DMS153 treated with DMSO at 0.1 percent for 48 hours (cell line): ENCODE results near the gene BIN2.
A peak's percentile ranks its signal among the peaks of the same experiment; 100 is the strongest.
"Not testable (repeated sequence)": the region's sequence is repeated elsewhere in the genome, so short reads cannot be mapped to it uniquely, and the experiment has no call there.

Source experiments
- DNase-seq: peaks from one replicate; lab custom pipeline; 2025; ENCODE audit not compliant: unreplicated experiment; lab: John Stamatoyannopoulos, UW

The BIN2 gene

DNA sequence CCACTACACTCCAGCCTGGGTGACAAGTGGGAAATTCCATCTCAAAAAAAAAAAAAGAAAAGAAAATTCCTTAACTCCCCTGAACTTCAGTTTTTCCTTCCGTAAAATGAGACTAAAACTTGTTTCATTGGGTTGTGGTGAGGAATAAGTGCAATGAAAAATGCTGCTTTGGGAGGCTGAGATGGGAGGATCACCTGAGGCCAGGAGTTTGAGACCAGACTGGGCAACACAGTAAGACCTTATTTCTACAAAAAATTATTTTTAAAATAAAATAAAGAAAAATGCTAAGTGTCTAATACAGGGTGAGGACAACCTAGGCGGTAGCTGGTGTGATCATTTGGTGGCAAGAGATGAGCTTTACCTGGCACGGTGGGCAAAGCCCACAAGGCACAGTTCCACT is 60.6 kb downstream of the BIN2 start:
- DNase-seq: no peak

- no peak for DNase-seq
Measured at GRCh38 chr12:51262758-51263177, 61.2 kb downstream of the BIN2 start.

- not testable (repeated sequence) for DNase-seq
Measured at GRCh38 chr12:51259600-51259999, 64.4 kb downstream of the BIN2 start.

DNA sequence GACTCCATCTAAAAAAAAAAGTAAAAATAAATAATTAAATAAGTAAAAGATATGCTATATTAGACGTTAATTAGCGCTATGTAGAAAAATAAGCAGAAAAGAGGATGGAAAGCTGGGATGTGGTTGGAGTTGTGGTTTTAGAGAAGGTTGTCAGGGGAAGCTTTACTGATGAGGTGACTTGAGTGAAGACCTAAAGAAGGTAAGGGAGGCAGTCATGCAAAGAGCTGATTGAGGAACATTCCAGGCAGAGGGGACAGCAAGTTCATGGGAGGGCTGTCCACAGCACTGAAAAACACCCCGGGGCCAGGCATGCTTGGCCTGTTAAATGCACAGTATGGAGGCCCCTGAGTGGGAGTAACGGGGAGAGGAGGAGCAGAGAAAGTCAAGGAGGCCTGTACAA is 69.4 kb downstream of the BIN2 start:
- no peak for DNase-seq

DNA sequence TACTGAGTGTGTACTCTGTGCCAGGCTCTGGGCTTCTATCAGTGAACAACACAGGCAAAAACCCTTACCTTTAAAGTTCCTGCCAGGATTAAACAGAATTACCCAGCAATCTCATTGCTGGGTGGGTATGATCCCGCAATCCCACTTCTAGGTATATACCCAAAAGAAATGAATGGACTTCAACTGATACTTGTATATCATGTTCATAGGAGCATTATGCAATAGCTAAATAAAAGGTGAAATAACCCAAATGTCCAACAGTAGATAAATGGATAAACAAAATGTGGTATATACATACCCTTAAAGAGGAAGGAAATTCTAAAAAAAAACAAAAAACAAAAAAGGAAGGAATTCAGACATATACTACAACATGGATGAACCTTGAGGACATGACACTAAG is 70.7 kb downstream of the BIN2 start:
- no peak for DNase-seq

DNA sequence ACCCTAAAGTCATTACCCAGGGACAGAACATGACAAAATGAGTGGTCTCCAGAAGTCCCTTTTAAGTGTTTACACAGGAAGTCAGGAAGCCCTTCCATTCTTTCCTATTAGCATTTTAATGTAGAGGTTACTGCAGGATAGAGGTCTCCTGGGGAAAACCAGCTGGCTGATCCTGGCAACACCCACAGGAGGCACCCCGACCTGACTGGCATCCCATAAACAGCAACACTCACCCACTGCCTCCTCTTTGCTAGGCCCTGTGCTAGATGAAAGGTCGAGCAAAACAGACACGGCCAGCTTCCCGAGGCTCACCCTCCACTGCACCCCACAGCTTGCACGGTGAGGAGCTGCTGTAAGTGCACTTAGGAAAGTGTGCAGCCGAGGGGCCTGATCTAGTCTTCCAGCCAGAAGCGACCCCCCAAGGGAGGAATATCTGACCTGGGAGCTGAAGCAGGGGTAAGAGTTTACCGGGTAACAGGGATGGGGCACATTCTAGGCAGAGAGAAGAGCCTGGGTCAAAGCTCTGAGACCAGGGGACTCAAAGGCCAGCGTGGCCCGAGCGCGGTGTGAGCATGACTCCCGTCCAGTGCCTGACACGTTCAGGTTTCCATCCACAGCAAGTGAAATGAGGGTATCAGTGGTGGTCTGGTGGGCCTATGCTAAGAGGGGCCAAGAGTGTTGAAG is 76.3 kb downstream of the BIN2 start:
- DNase-seq: peak; percentile 18

DNA sequence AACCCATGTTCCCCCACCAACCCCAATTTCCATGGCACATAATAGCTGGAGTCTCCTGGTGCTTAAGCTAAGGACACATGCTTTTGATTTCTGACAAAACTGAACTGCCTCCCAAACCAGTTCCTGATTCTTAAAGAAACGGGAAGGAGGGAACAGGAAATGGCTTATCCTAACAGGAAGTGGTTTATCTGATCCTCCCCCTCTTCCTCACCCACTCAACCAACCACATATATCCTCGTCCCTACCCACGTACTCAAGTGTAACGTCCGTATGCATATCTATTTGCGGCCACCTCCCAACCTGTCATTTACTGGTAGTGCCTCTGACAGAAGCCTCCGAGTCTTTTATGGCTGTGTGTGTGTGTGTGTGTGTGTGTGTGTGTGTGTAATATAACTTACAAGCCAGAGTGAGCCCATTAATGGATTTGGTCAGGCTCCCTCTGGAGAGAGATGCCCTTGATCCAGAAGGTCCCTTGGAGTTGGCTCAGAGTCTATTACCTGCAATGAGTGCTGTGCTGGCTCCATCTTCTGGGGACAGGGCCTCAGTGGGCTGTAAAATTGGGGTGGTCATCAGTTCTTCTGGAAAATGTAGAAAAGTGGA is 77.6 kb downstream of the BIN2 start:
- no peak for DNase-seq

DNA sequence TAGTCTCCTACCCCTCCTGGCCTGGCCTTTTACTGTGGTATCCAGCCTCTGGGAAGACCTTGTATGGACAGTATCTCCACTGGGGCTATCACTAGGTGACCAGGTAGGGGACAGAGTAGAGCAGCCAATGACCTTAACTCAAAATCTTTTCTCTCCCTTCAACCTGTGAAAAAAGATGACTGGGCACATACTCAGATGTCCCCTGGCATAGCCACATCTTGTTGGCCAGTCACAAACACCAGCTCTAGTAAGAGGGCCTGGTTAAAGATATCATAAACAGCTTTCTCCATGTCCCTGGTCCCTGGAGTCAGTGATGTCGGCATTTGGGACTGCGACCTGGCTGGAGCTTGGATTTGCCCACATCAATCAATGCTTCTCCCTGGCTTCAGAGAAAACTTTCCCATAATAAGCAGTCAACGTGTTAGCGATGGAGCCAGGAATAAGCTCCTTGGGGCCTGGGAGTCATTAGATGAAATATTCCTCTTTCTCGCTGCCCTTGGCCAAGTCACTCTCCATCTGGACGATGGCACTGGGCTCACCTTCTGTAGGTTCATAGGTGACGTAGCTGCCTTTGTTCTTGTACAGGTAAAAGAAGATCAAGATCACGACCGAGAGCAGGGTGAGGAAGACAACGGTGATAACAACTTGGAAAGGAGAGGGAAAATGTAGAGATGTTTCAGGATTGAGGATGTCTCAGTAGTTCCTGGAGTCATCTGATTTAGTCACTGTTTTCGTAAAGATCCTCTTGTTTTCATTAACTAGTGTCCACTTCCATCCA is 78.3 kb downstream of the BIN2 start:
- no peak for DNase-seq

- DNase-seq: no peak
Measured at GRCh38 chr12:51244269-51244668, 79.7 kb downstream of the BIN2 start.

GRCh38 chr12:51242876-51243275 is 81.1 kb downstream of the BIN2 start:
- DNase-seq: no peak

GRCh38 chr12:51242120-51242519 is 81.9 kb downstream of the BIN2 start:
- DNase-seq: no peak

DNA sequence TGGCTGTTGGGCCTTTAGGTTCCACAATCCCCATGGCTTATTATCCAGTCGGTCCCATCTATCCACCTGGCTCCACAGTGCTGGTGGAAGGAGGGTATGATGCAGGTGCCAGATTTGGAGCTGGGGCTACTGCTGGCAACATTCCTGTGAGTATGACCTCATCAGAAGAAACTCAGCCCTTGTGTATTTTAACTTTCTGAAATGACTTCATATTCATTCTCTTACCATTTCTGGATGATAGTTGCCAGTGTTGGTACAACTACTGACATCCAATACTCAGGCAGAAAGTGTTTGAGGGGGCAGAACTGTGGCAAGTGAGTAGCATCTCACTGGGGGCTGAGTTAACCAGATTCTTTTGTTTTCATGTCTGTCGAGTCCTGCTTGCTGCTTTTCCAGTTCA is 83.0 kb downstream of the BIN2 start:
- no peak for DNase-seq

GRCh38 chr12:51238510-51239334 is 85.3 kb downstream of the BIN2 start, which contains the start of gene DAZAP2:
Gene DAZAP2 (plus strand): TSS chr12:51238826. CDS start chr12:51238908, 82 bp downstream.
- DNase-seq: peak; percentile 83

DNA sequence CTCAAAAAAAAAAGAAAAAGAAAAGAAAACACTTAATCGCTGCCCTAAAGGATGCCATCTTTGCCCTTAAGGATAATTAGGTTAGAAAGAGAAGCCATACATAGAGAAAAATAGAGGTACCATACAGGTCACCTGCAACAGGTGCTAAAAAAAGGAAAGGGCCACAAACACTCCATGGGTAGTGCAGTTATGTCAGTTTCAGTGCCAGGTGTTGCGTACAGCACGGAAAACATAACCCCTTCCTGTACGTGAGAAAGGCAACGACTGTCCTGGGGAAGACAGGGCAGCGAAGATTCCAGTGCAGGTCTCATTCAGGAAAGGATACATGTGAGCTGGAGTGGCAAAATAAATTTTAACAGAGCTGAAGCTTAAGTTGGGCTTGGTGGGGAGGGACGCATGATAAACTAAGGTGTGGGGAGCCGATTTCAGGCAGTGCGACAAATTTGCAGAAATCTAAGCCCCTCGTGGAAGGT is 85.9 kb downstream of the BIN2 start:
- DNase-seq: no peak

DNA sequence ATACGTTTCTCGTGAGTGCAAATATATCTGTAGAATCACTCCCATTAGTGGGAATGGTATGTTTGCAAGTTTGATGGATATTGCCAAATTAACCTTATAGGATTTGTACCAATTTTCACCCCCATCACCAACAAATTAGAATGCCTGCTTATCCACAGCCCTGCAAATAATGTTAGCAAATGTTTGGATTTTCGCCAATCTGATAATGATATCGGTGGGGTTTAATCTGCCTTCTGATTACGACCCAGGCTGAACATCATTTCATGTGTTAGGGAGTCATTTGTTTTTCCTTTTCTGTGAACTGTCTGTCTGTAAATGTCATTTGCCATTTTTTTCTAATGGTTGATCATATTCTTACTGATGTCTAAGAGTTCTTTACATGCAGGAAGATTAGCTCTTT is 89.4 kb downstream of the BIN2 start:
- DNase-seq: no peak

- no peak for DNase-seq
Measured at GRCh38 chr12:51232642-51233041, 91.3 kb downstream of the BIN2 start.
